ENCODE measurements around the gene STK39. TPM values are rescaled to one million over a fixed set of nuclear protein-coding genes. Genes with fewer than 3 reads are reported as not detected.

The STK39 gene
- total and polyA plus RNA-seq, 2 donors (not counting 1 experiment from before 2014, with no cell fraction given) = 16.7 to 30.1 TPM

DNA sequence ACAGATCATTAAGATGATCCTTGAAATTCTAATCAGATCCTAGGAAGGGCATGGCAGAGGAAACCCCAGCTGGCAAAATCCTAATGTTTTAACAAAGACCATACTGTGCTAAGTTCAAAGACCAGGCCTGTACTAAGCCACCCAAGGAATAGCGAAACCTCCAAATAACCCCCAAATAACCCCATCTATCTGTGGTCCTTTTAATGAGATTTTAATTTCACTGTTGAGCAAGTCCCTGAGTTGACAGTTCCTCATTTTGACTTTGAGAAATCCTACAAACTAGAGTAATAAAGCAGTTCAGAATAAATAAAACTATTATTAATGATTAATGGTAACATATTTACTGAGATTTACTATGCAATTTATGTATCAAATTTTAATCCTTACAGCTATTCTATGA is 259.8 kb downstream of the STK39 start:
- no peaks in the 10 kb centered on the region for H3K79me2 ChIP-seq (ENCODE audit: control insufficient read depth, insufficient read depth, low read length)
- H3K9ac ChIP-seq (ENCODE audit: insufficient read depth, low read length) = no peak overlapping the region
- no peak overlapping the region for H3K4me3 ChIP-seq (replicated peaks in 1 of 4; ENCODE audit: control extremely low read depth in 1 of 4, insufficient read depth in 1 of 4, low read depth in 3 of 4, low read length in 4 of 4)
- H3K27ac ChIP-seq (ENCODE audit: insufficient read depth, low read length) = no peak overlapping the region
- no peak overlapping the region for H2AFZ ChIP-seq (ENCODE audit: low read length)
- no peaks in the 10 kb centered on the region for H3K36me3 ChIP-seq (ENCODE audit: control insufficient read depth, insufficient read depth, low read length)
- peaks cover 2% of the 10 kb centered on the region for H3K4me1 ChIP-seq (ENCODE audit: control insufficient read depth, extremely low read depth, insufficient read depth, low read length)
- no peak overlapping the region for H3K4me2 ChIP-seq (ENCODE audit: extremely low read depth, insufficient read depth, low read length)
- no peaks in the 10 kb centered on the region for H4K20me1 ChIP-seq (ENCODE audit: control insufficient read depth, extremely low read depth, insufficient read depth, low read length)
- DNase-seq (ENCODE audit: low read depth in 2 of 2) = no peak
- H3K9me3 ChIP-seq (ENCODE audit: control insufficient read depth, insufficient read depth, low read depth, low read length) = no peaks in the 10 kb centered on the region
- no peak for TF ChIP-seq EZH2 (IDR thresholded peaks at IDR 0.05; ENCODE audit: low read length, missing control alignments)
- TF ChIP-seq, protein P1, sequence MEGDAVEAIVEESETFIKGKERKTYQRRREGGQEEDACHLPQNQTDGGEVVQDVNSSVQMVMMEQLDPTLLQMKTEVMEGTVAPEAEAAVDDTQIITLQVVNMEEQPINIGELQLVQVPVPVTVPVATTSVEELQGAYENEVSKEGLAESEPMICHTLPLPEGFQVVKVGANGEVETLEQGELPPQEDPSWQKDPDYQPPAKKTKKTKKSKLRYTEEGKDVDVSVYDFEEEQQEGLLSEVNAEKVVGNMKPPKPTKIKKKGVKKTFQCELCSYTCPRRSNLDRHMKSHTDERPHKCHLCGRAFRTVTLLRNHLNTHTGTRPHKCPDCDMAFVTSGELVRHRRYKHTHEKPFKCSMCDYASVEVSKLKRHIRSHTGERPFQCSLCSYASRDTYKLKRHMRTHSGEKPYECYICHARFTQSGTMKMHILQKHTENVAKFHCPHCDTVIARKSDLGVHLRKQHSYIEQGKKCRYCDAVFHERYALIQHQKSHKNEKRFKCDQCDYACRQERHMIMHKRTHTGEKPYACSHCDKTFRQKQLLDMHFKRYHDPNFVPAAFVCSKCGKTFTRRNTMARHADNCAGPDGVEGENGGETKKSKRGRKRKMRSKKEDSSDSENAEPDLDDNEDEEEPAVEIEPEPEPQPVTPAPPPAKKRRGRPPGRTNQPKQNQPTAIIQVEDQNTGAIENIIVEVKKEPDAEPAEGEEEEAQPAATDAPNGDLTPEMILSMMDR (conservative IDR thresholded peaks at IDR 0.05 in 1 of 2, IDR thresholded peaks at IDR 0.05 in 1 of 2; ENCODE audit: low read depth in 1 of 2, low read length in 2 of 2) = no peak
- H3K27me3 ChIP-seq (ENCODE audit: control insufficient read depth, insufficient read depth, low read length) = no peaks in the 10 kb centered on the region

DNA sequence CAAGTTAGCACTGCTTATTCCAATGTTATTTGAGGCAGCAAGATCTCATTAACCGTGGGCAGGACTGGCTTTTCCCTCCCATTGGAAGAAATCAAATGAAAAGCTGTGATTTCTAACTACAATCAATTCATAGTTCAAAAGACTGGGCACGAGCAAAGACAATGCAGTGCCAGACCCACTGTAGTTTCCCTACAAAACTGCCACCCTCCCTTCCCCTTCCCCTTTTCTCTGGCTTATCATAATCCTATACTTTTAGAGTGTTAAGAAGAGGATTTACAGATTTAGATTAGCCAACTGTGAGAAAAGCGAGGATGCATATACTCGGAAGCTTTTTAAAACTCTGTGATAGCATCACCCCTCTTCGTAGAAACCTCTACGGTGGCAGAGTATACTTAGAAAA is 260.4 kb downstream of the STK39 start:
- Histone ChIP-seq H3K36me3 (ENCODE audit: control insufficient read depth, insufficient read depth, low read length) (no peaks in the 10 kb centered on the region), H2AFZ (ENCODE audit: low read length) (no peak overlapping the region), H3K27me3 (ENCODE audit: control insufficient read depth, insufficient read depth, low read length) (no peaks in the 10 kb centered on the region), H3K9me3 (ENCODE audit: control insufficient read depth, insufficient read depth, low read depth, low read length) (no peaks in the 10 kb centered on the region), H3K4me3 (replicated peaks in 1 of 4; ENCODE audit: control extremely low read depth in 1 of 4, insufficient read depth in 1 of 4, low read depth in 3 of 4, low read length in 4 of 4) (no peak overlapping the region), H3K4me2 (ENCODE audit: extremely low read depth, insufficient read depth, low read length) (no peak overlapping the region), H3K27ac (ENCODE audit: insufficient read depth, low read length) (no peak overlapping the region), H3K4me1 (ENCODE audit: control insufficient read depth, extremely low read depth, insufficient read depth, low read length) (peaks cover 2% of the 10 kb centered on the region), H4K20me1 (ENCODE audit: control insufficient read depth, extremely low read depth, insufficient read depth, low read length) (no peaks in the 10 kb centered on the region), H3K9ac (ENCODE audit: insufficient read depth, low read length) (no peak overlapping the region), H3K79me2 (ENCODE audit: control insufficient read depth, insufficient read depth, low read length) (no peaks in the 10 kb centered on the region)
- no peak for TF ChIP-seq EZH2 (IDR thresholded peaks at IDR 0.05; ENCODE audit: low read length, missing control alignments)
- TF ChIP-seq, protein P1 (conservative IDR thresholded peaks at IDR 0.05 in 1 of 2, IDR thresholded peaks at IDR 0.05 in 1 of 2; ENCODE audit: low read depth in 1 of 2, low read length in 2 of 2) = no peak
- no peak for DNase-seq (ENCODE audit: low read depth in 2 of 2)

DNA sequence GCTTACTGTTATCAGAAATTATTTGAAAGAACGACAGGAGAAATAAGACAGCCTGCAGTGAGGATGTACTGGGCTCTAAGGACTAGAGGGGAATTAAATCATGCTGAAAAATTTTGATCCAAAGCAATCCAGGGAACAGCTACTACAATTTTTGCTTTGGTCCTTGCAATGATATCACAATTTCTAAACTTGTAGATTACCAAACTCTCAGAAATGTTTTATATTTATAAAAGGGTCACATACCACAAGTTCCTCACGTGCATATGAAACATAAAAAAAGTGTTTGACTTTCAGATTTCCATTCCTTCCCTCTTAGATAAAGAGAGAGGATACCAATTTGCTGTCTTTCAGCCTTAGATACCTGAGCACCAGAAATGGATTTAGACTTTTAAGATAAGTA is 261.2 kb downstream of the STK39 start:
- H3K4me1 ChIP-seq (ENCODE audit: control insufficient read depth, extremely low read depth, insufficient read depth, low read length) = peaks cover 2% of the 10 kb centered on the region
- H3K27me3 ChIP-seq (ENCODE audit: control insufficient read depth, insufficient read depth, low read length) = no peaks in the 10 kb centered on the region
- no peak for TF ChIP-seq EZH2 (IDR thresholded peaks at IDR 0.05; ENCODE audit: low read length, missing control alignments)
- TF ChIP-seq, protein P1 (conservative IDR thresholded peaks at IDR 0.05 in 1 of 2, IDR thresholded peaks at IDR 0.05 in 1 of 2; ENCODE audit: low read depth in 1 of 2, low read length in 2 of 2) = no peak
- DNase-seq (ENCODE audit: low read depth in 2 of 2) = no peak
- H3K9ac ChIP-seq (ENCODE audit: insufficient read depth, low read length) = no peak overlapping the region
- no peak overlapping the region for H3K4me3 ChIP-seq (replicated peaks in 1 of 4; ENCODE audit: control extremely low read depth in 1 of 4, insufficient read depth in 1 of 4, low read depth in 3 of 4, low read length in 4 of 4)
- no peaks in the 10 kb centered on the region for H3K79me2 ChIP-seq (ENCODE audit: control insufficient read depth, insufficient read depth, low read length)
- H4K20me1 ChIP-seq (ENCODE audit: control insufficient read depth, extremely low read depth, insufficient read depth, low read length) = no peaks in the 10 kb centered on the region
- H3K9me3 ChIP-seq (ENCODE audit: control insufficient read depth, insufficient read depth, low read depth, low read length) = no peaks in the 10 kb centered on the region
- no peaks in the 10 kb centered on the region for H3K36me3 ChIP-seq (ENCODE audit: control insufficient read depth, insufficient read depth, low read length)
- no peak overlapping the region for H2AFZ ChIP-seq (ENCODE audit: low read length)
- no peak overlapping the region for H3K4me2 ChIP-seq (ENCODE audit: extremely low read depth, insufficient read depth, low read length)
- no peak overlapping the region for H3K27ac ChIP-seq (ENCODE audit: insufficient read depth, low read length)

All from fibroblast of lung (primary cell).